CD14-positive monocyte (primary cell): ENCODE results near the gene ADAMTS7. TPM values are rescaled to one million over a fixed set of nuclear protein-coding genes. Genes with fewer than 3 reads are reported as not detected.
"Not testable (repeated sequence)": the region's sequence is repeated elsewhere in the genome, so short reads cannot be mapped to it uniquely, and the experiment has no call there.

Experiments
- DNase-seq, 3 donors: peaks; one replicate each; pipeline ENCODE4 v3.0.0-alpha.2; 2011 to 2022
- H2AFZ ChIP-seq: 2 replicates; pipeline ENCODE4 v1.6.0; 2012; ENCODE audit warnings: mild to moderate bottlenecking, low read depth, low read length, inconsistent platforms; ENCODE audit not compliant: insufficient read depth, poor library complexity, severe bottlenecking
- H3K27ac ChIP-seq, 2 donors: 1 replicate in 1 of 2; 2 replicates in 1 of 2; pipeline ENCODE4 v1.5.1; 2012 to 2013; ENCODE audit warnings: low read length in 2 of 2, control low read depth in 1 of 2, inconsistent platforms in 1 of 2, low read depth in 1 of 2, mild to moderate bottlenecking in 1 of 2
- H3K27me3 ChIP-seq, 2 donors: one replicate each; pipeline versions ENCODE4 v1.6.0 to v1.6.1; 2011 to 2013; ENCODE audit warnings: low read length in 2 of 2; ENCODE audit not compliant: control insufficient read depth in 2 of 2, insufficient read depth in 2 of 2
- H3K36me3 ChIP-seq, 2 donors: replicated peaks in 1 of 2; 1 replicate in 1 of 2; 2 replicates in 1 of 2; pipeline versions ENCODE4 v1.5.1 to v1.6.1; 2012 to 2013; ENCODE audit warnings: low read length in 2 of 2, control low read depth in 1 of 2, inconsistent platforms in 1 of 2, mild to moderate bottlenecking in 1 of 2; ENCODE audit not compliant: insufficient read depth in 2 of 2, control insufficient read depth in 1 of 2
- H3K4me1 ChIP-seq, 2 donors: 1 replicate in 1 of 2; 2 replicates in 1 of 2; pipeline versions ENCODE4 v1.5.1 to v1.6.1; 2012 to 2013; ENCODE audit warnings: low read length in 2 of 2, control low read depth in 1 of 2, inconsistent platforms in 1 of 2, mild to moderate bottlenecking in 1 of 2, moderate library complexity in 1 of 2; ENCODE audit not compliant: insufficient read depth in 2 of 2, control insufficient read depth in 1 of 2
- H3K4me2 ChIP-seq: replicated peaks from 2 replicates; pipeline ENCODE3; 2012; ENCODE audit warnings: low read length, moderate library complexity, mild to moderate bottlenecking; ENCODE audit not compliant: poor library complexity, severe bottlenecking; ENCODE audit errors: extremely low read depth
- H3K4me3 ChIP-seq, 3 experiments: fragments of 200-600 bp in 1 of 3; sonication (generic) in 1 of 3; replicated peaks in 1 of 3; 1 replicate in 2 of 3; 2 replicates in 1 of 3; pipeline ENCODE4 v1.5.1; 2011 to 2013; ENCODE audit warnings: low read length in 3 of 3, mild to moderate bottlenecking in 3 of 3, control low read depth in 2 of 3, low read depth in 2 of 3, inconsistent platforms in 1 of 3, moderate library complexity in 1 of 3
- H3K79me2 ChIP-seq: 2 replicates; pipeline ENCODE4 v1.6.0; 2012; ENCODE audit warnings: mild to moderate bottlenecking, control low read depth, inconsistent platforms, low read length, moderate library complexity; ENCODE audit not compliant: insufficient read depth
- H3K9ac ChIP-seq: 2 replicates; pipeline ENCODE4 v1.6.0; 2017; ENCODE audit warnings: low read length, mild to moderate bottlenecking; ENCODE audit not compliant: insufficient read depth, poor library complexity, severe bottlenecking
- H3K9me3 ChIP-seq, 2 donors: replicated peaks in 1 of 2; 1 replicate in 1 of 2; 2 replicates in 1 of 2; pipeline versions ENCODE4 v1.5.1 to v1.6.1; 2012 to 2013; ENCODE audit warnings: low read length in 2 of 2, control low read depth in 1 of 2; ENCODE audit not compliant: control insufficient read depth in 1 of 2, insufficient read depth in 1 of 2
- H4K20me1 ChIP-seq: 2 replicates; pipeline ENCODE4 v1.6.0; 2012; ENCODE audit warnings: mild to moderate bottlenecking, low read length, control low read depth, moderate library complexity; ENCODE audit not compliant: insufficient read depth
- H3K27ac Mint-ChIP-seq, 7 donors: one replicate each; pipeline ENCODE4 v1.8.0; 2020; ENCODE audit warnings: mild to moderate bottlenecking in 7 of 7, mixed read lengths in 7 of 7, moderate library complexity in 6 of 7, inconsistent platforms in 2 of 7
- H3K27me3 Mint-ChIP-seq, 3 donors: one replicate each; pipeline ENCODE4 v1.8.0; 2021 to 2022; ENCODE audit warnings: low read depth in 3 of 3, mild to moderate bottlenecking in 3 of 3, mixed read lengths in 3 of 3, moderate library complexity in 3 of 3, inconsistent platforms in 1 of 3
- H3K36me3 Mint-ChIP-seq, 2 donors: one replicate each; pipeline ENCODE4 v1.8.0; 2020; ENCODE audit warnings: mixed read lengths in 2 of 2, inconsistent platforms in 1 of 2, mild to moderate bottlenecking in 1 of 2
- H3K4me1 Mint-ChIP-seq: one replicate; pipeline ENCODE4 v1.8.0; 2020; ENCODE audit warnings: mild to moderate bottlenecking, mixed read lengths
- H3K4me3 Mint-ChIP-seq, 2 donors: one replicate each; pipeline ENCODE4 v1.8.0; 2020; ENCODE audit warnings: mild to moderate bottlenecking in 2 of 2, mixed read lengths in 2 of 2, moderate library complexity in 1 of 2
- H3K9me3 Mint-ChIP-seq, 7 donors: one replicate each; pipeline ENCODE4 v1.8.0; 2020 to 2022; ENCODE audit warnings: mixed read lengths in 7 of 7, mild to moderate bottlenecking in 6 of 7, moderate library complexity in 6 of 7, inconsistent platforms in 2 of 7
- WGBS: methylation state at CpG from one replicate; pipeline ENCODE4 v1.1.5; 2013; ENCODE audit warnings: missing lambda C conversion rate; ENCODE audit not compliant: insufficient coverage; 5-methylcytosine and 5-hydroxymethylcytosine counted together
- intact Hi-C, 2 donors: fragments of 100-400 bp; cut with micrococcal nuclease; formaldehyde crosslinking; loops; one replicate each; pipeline versions ENCODE4 v1.15.0 to v1.15.1; 2023
- polyA plus RNA-seq, 3 donors: library from polyadenylated mRNA; depleted of rRNA in 1 of 3; unstranded in 2 of 3; stranded (reverse) in 1 of 3; fragments of 300-500 nt in 2 of 3; fragments of >200 nt in 1 of 3; fragmentation: Illumina TruSeq in 2 of 3; gene quantifications; 1 replicate in 2 of 3; 2 replicates in 1 of 3; pipeline ENCODE4 v1.2.3, GENCODE V29; 2012 to 2021
- TF ChIP-seq, protein P1 (sequence below): fragments of 200-600 bp; IDR thresholded peaks from one replicate; pipeline ENCODE4 v1.8.0; 2022; ENCODE audit warnings: antibody characterized with exemption, mild to moderate bottlenecking

Gene ADAMTS7
- polyA plus RNA-seq, 3 donors: not detected

DNA sequence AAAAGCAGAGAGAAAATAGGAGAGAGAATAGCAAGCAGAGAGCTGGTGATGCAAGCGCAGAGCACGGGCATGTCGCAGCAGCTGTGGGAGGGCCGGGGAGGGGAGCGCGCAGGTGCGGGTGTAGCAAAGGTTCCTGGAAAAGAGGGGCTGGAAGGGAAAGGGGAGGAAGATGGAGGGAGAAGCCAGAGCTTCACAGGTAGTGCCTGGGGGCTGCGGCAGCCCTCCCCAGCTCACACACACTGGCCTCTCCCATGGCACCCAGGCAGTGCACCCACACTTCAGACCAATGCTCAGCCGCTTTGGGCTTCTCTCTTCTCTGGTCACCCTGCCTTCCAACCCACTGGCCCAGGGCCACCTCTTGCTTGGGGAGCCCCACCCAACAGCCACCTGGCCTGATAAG, 72.1 kb downstream of the ADAMTS7 start:
- Mint-ChIP-seq H3K4me1 (peaks cover 4% of the 10 kb centered on the region), H3K27ac (peak overlapping the region in 1 of 7 donors; percentile 30), H3K36me3 (no peaks in the 10 kb centered on the region), H3K9me3 (no peaks in the 10 kb centered on the region), H3K27me3 (peaks cover 3 to 9% (median 6%) of the 10 kb centered on the region in 3 donors), H3K4me3 (no peak overlapping the region)
- no peak for DNase-seq
- H3K9me3 ChIP-seq: no peaks in the 10 kb centered on the region
- intact Hi-C loops: no loop called here
- no peaks in the 10 kb centered on the region for H3K4me1 ChIP-seq
- no peaks in the 10 kb centered on the region for H3K27me3 ChIP-seq
- no peak overlapping the region for H2AFZ ChIP-seq
- H4K20me1 ChIP-seq: no peaks in the 10 kb centered on the region
- no peak overlapping the region for H3K27ac ChIP-seq
- no peaks in the 10 kb centered on the region for H3K79me2 ChIP-seq
- H3K36me3 ChIP-seq: no peaks in the 10 kb centered on the region
- no peak overlapping the region for H3K9ac ChIP-seq
- H3K4me3 ChIP-seq: no peak overlapping the region
- TF ChIP-seq, protein P1, sequence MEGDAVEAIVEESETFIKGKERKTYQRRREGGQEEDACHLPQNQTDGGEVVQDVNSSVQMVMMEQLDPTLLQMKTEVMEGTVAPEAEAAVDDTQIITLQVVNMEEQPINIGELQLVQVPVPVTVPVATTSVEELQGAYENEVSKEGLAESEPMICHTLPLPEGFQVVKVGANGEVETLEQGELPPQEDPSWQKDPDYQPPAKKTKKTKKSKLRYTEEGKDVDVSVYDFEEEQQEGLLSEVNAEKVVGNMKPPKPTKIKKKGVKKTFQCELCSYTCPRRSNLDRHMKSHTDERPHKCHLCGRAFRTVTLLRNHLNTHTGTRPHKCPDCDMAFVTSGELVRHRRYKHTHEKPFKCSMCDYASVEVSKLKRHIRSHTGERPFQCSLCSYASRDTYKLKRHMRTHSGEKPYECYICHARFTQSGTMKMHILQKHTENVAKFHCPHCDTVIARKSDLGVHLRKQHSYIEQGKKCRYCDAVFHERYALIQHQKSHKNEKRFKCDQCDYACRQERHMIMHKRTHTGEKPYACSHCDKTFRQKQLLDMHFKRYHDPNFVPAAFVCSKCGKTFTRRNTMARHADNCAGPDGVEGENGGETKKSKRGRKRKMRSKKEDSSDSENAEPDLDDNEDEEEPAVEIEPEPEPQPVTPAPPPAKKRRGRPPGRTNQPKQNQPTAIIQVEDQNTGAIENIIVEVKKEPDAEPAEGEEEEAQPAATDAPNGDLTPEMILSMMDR: no peak
- no peak overlapping the region for H3K4me2 ChIP-seq
- 100% methylated on average over 2 of the region's 9 CpGs for WGBS

DNA sequence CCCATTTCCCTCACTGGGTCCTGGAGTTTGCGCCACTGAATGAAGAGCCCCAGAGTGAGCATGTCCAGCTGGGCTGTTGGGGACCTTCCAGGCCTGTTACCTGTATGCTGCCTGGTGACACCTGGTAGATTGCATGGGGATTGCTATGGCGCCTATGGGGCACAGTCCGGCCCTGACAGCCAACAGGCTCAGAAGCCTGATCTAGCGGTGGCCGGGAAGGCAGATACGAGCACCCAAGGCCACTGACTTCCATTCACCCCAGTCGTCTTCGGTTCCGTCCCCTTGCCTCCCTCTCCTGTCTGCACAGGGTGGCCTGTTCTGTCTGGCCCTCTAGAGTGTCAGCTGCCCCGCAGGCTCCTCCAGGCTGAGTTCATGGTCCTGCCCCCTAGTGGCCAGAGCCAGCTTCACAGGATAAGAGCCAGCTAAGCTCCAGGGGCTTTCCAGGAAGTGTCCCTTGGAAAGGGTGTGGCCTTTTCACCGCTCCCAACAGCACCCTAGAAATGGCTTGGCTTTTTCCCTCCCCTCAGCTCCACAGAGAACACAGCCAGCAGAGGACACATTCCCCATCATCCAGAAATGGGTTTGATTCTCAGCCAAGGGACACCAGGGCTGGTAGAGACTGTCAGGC, 73.2 kb downstream of the ADAMTS7 start:
- H3K4me3 Mint-ChIP-seq, H3K27ac Mint-ChIP-seq, H3K4me1 ChIP-seq, H3K79me2 ChIP-seq, H3K9me3 Mint-ChIP-seq, H4K20me1 ChIP-seq, H3K9me3 ChIP-seq, H3K4me3 ChIP-seq, H3K27ac ChIP-seq, H3K27me3 ChIP-seq, H3K4me2 ChIP-seq, H3K4me1 Mint-ChIP-seq, H3K36me3 Mint-ChIP-seq, H3K9ac ChIP-seq, H2AFZ ChIP-seq, intact Hi-C loops, H3K36me3 ChIP-seq: not testable (repeated sequence)
- H3K27me3 Mint-ChIP-seq: peaks cover 5 to 10% (median 8%) of the 10 kb centered on the region in 3 donors
- WGBS: 73% methylated on average over 9 of the region's 11 CpGs
- TF ChIP-seq, protein P1: peak; percentile 36
- peak in 2 of 3 donors; percentile 47 to 63 for DNase-seq
